Suprapubic skin (tissue), 3 donors: Measurements from ENCODE around the gene NATD1.

Experiments
- POLR2A ChIP-seq, 2 donors: fragments of 450-650 bp; IDR thresholded peaks; one replicate each; pipeline ENCODE4 v1.6.1; 2017; ENCODE audit warnings: antibody characterized with exemption in 2 of 2, mild to moderate bottlenecking in 2 of 2, moderate library complexity in 2 of 2
- TF ChIP-seq, protein P1 (sequence below), 2 donors: fragments of 200-600 bp in 1 of 2; fragments of 450-650 bp in 1 of 2; sonication (generic) in 1 of 2; IDR thresholded peaks; one replicate each; pipeline ENCODE4 v1.5.1; 2016 to 2019; ENCODE audit warnings: antibody characterized with exemption in 2 of 2, mild to moderate bottlenecking in 1 of 2, moderate library complexity in 1 of 2

DNA sequence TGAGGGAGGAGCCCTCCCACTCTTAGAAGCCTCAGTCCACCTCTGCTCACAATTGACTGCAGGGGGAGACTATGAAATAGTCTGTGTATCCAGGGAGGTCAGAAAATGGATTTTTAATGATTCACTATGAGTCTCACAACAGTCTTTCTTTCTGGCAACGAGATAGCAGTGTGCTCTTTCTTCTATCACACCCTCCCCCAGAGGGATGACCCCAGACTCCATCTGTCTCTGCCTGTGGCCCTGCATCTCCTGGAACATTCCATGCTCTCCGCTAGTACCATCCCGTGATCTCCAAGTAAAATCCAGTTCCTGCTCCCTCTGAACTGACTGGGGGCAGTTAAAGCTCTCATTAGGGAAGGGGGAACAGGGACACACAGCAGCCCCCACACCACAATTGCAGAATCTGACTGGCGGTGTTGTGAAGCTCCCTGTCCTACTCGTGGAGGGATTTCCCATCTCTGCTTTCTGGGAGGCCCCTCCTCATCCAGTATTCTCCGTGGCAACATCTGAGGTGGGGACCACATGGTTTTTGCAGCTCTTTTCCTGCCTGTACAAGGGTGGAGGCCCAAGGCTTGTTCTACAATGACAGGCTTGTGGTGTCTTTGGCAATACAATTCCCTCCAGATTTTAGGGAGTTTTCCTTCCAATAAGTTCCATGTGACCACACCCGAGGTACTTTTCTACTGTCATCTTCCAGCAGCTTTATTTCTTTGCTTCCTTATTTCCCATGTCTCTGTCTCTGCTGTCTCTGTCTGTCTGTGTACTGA, 19.4 kb downstream of the NATD1 start:
- TF ChIP-seq, protein P1, sequence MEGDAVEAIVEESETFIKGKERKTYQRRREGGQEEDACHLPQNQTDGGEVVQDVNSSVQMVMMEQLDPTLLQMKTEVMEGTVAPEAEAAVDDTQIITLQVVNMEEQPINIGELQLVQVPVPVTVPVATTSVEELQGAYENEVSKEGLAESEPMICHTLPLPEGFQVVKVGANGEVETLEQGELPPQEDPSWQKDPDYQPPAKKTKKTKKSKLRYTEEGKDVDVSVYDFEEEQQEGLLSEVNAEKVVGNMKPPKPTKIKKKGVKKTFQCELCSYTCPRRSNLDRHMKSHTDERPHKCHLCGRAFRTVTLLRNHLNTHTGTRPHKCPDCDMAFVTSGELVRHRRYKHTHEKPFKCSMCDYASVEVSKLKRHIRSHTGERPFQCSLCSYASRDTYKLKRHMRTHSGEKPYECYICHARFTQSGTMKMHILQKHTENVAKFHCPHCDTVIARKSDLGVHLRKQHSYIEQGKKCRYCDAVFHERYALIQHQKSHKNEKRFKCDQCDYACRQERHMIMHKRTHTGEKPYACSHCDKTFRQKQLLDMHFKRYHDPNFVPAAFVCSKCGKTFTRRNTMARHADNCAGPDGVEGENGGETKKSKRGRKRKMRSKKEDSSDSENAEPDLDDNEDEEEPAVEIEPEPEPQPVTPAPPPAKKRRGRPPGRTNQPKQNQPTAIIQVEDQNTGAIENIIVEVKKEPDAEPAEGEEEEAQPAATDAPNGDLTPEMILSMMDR (IDR thresholded peaks at IDR 0.05) = no peak
- TF ChIP-seq POLR2A (IDR thresholded peaks at IDR 0.05) = no peak
